GM18505 (cell line): Measurements from ENCODE around the gene CERK.

Experiments used
- ATAC-seq: cut with Tn5 transposase; IDR thresholded peaks from one replicate; pipeline ENCODE4 v1.9.1; 2021; ENCODE audit not compliant: unreplicated experiment
- POLR2A ChIP-seq: IDR thresholded peaks from 4 replicates; pipeline ENCODE4 v1.6.1; 2011; ENCODE audit warnings: borderline replicate concordance; ENCODE audit not compliant: insufficient read depth, insufficient read length; ENCODE audit errors: extremely low read depth

Gene CERK

GRCh38 chr22:46664301-46664855, 73.7 kb downstream of the CERK start:
- no peak for TF ChIP-seq POLR2A
- no peak for ATAC-seq

- no peak for TF ChIP-seq POLR2A
- ATAC-seq: no peak
Observed at GRCh38 chr22:46663436-46664100, 74.5 kb downstream of the CERK start.

- TF ChIP-seq POLR2A: no peak
- no peak for ATAC-seq
Observed at GRCh38 chr22:46663001-46663400, 75.1 kb downstream of the CERK start.

GRCh38 chr22:46662226-46662625, 75.8 kb downstream of the CERK start:
- no peak for TF ChIP-seq POLR2A
- no peak for ATAC-seq

GRCh38 chr22:46661221-46661851, 76.7 kb downstream of the CERK start:
- no peak for ATAC-seq
- TF ChIP-seq POLR2A: no peak

- ATAC-seq: no peak
- TF ChIP-seq POLR2A: no peak
Observed at GRCh38 chr22:46660604-46661201, 77.3 kb downstream of the CERK start.

- ATAC-seq: no peak
- no peak for TF ChIP-seq POLR2A
Observed at GRCh38 chr22:46659791-46660186, 78.3 kb downstream of the CERK start.

GRCh38 chr22:46659059-46659790, 78.8 kb downstream of the CERK start:
- ATAC-seq: no peak
- no peak for TF ChIP-seq POLR2A

GRCh38 chr22:46657996-46658947, 79.8 kb downstream of the CERK start:
- TF ChIP-seq POLR2A: no peak
- no peak for ATAC-seq

GRCh38 chr22:46657655-46657953, 80.4 kb downstream of the CERK start:
- no peak for ATAC-seq
- TF ChIP-seq POLR2A: no peak

- no peak for ATAC-seq
- TF ChIP-seq POLR2A: no peak
Observed at GRCh38 chr22:46656856-46657654, 81.0 kb downstream of the CERK start.
